HG03103 (cell line): Measurements from ENCODE around the gene FRS3.
A peak's percentile ranks its signal among the peaks of the same experiment; 100 is the strongest.

ENCODE experiments used
- ATAC-seq: cut with Tn5 transposase; IDR thresholded peaks from one replicate; pipeline ENCODE4 v1.9.1; 2021; ENCODE audit warnings: low read depth; ENCODE audit not compliant: unreplicated experiment

The FRS3 gene

GRCh38 chr6:41791305-41791704 lies 11.6 kb upstream of the FRS3 start:
- ATAC-seq, result no peak

GRCh38 chr6:41790045-41790444 lies 10.3 kb upstream of the FRS3 start:
- no peak for ATAC-seq

- ATAC-seq, result no peak
Measured at GRCh38 chr6:41789390-41789724, 9.7 kb upstream of the FRS3 start.

GRCh38 chr6:41787219-41787917 lies 7.7 kb upstream of the FRS3 start, which contains the start of gene TOMM6:
Gene TOMM6 (plus strand): TSS chr6:41787694. CDS start chr6:41787698, 4 bp downstream.
- ATAC-seq, result peak; percentile 82

- ATAC-seq, result peak; percentile 41
Measured at GRCh38 chr6:41786451-41787218, 6.9 kb upstream of the FRS3 start.

- ATAC-seq, result no peak
Measured at GRCh38 chr6:41785689-41786450, 6.2 kb upstream of the FRS3 start.

GRCh38 chr6:41785254-41785653 lies 5.6 kb upstream of the FRS3 start:
- ATAC-seq, result no peak

- ATAC-seq, result no peak
Measured at GRCh38 chr6:41784581-41785171, 5.0 kb upstream of the FRS3 start.

GRCh38 chr6:41783106-41783780 lies 3.5 kb upstream of the FRS3 start:
- ATAC-seq, result no peak

GRCh38 chr6:41781366-41781730 lies 1.6 kb upstream of the FRS3 start:
- ATAC-seq, result no peak

GRCh38 chr6:41780551-41781365 lies 1.1 kb upstream of the FRS3 start, which contains the start of gene PRICKLE4:
Gene PRICKLE4 (plus strand): TSS chr6:41780782. CDS start chr6:41783474, 2,692 bp downstream.
- peak; percentile 8 for ATAC-seq

- no peak for ATAC-seq
Measured at GRCh38 chr6:41779336-41779735, 364 bp downstream of the FRS3 start.

- ATAC-seq, result no peak
Measured at GRCh38 chr6:41778895-41779294, 805 bp downstream of the FRS3 start.

GRCh38 chr6:41777551-41778285 lies 2.0 kb downstream of the FRS3 start:
- ATAC-seq, result no peak

GRCh38 chr6:41775293-41775882 lies 4.3 kb downstream of the FRS3 start:
- no peak for ATAC-seq

GRCh38 chr6:41774841-41775240 lies 4.9 kb downstream of the FRS3 start:
- ATAC-seq, result no peak

GRCh38 chr6:41771058-41771983 lies 8.4 kb downstream of the FRS3 start:
- ATAC-seq, result no peak
